ENCODE results near the gene PDCD6IP. TPM values are rescaled to one million over a fixed set of nuclear protein-coding genes. Genes with fewer than 3 reads are reported as not detected.

PDCD6IP gene
- total and polyA plus RNA-seq, 2 of the 13 experiments (the other 11 are each of a cell fraction or from before 2014, with no cell fraction given), result 62.5 to 85.6 TPM

- Histone ChIP-seq H3K9ac (ENCODE audit: insufficient read depth, low read depth, low read length) (no peak overlapping the region), H3K9me3 (ENCODE audit: low read length) (peaks cover 14% of the 10 kb centered on the region; the same call in 1 of the 2 replicates), H3K4me2 (ENCODE audit: low read depth, low read length) (no peak overlapping the region), H3K4me1 (ENCODE audit: insufficient read depth, low read length) (peaks cover 11% of the 10 kb centered on the region), H3K36me3 (replicated peaks in 1 of 2; ENCODE audit: control insufficient read depth in 1 of 2, insufficient read depth in 2 of 2, low read length in 2 of 2) (no peaks in the 10 kb centered on the region), H3K79me2 (ENCODE audit: insufficient read depth, low read length) (no peaks in the 10 kb centered on the region), H2AFZ (ENCODE audit: low read length) (no peak overlapping the region), H3K4me3 (replicated peaks in 1 of 3; ENCODE audit: insufficient read depth in 1 of 3, low read depth in 2 of 3, low read length in 3 of 3) (no peak overlapping the region), H4K20me1 (ENCODE audit: insufficient read depth, low read length) (no peaks in the 10 kb centered on the region), H3K27ac (ENCODE audit: extremely low read length, insufficient read depth, low read length) (no peak overlapping the region), H3K27me3 (ENCODE audit: control insufficient read depth in 1 of 2, insufficient read depth in 2 of 2, low read length in 2 of 2) (no peaks in the 10 kb centered on the region)
- intact Hi-C loops (cut with micrococcal nuclease; ENCODE audit: unreplicated experiment) (no loop called here), in situ Hi-C loops (cut with HindIII; ENCODE audit: extremely low pct_ligation_motif_present, low pct_unique_long_range_greater_than_20kb) (no loop called here)
- ATAC-seq (no peak), FAIRE-seq (no peak), DNase-seq (ENCODE audit: low spot score) (no peak)
- CTCF ChIA-PET (ENCODE audit: low intra/inter-chr PET ratio, low total read pairs), result no interaction called here
- no TSS peak for BruUV-seq (replicated peaks)
- WGBS (ENCODE audit: low lambda C conversion rate), result 26% methylated on average over 2 of the region's 2 CpGs
- POLR2A ChIA-PET, result no interaction called here
- TF ChIP-seq ATAD3A (CRISPR knock-in tag; IDR thresholded peaks at IDR 0.05), result no peak
- TF ChIP-seq, protein P1, sequence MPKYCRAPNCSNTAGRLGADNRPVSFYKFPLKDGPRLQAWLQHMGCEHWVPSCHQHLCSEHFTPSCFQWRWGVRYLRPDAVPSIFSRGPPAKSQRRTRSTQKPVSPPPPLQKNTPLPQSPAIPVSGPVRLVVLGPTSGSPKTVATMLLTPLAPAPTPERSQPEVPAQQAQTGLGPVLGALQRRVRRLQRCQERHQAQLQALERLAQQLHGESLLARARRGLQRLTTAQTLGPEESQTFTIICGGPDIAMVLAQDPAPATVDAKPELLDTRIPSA (CRISPR knock-in tag; IDR thresholded peaks at IDR 0.05; ENCODE audit: borderline replicate concordance), result no peak
- TF ChIP-seq FOXA3 (CRISPR knock-in tag; IDR thresholded peaks at IDR 0.05), result no peak
- TF ChIP-seq NFRKB (IDR thresholded peaks at IDR 0.05), result no peak
- TF ChIP-seq, protein P2, sequence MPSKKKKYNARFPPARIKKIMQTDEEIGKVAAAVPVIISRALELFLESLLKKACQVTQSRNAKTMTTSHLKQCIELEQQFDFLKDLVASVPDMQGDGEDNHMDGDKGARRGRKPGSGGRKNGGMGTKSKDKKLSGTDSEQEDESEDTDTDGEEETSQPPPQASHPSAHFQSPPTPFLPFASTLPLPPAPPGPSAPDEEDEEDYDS (CRISPR knock-in tag; IDR thresholded peaks at IDR 0.05), result no peak
- TF ChIP-seq ZNF414 (CRISPR knock-in tag; IDR thresholded peaks at IDR 0.05), result no peak
- no peak for TF ChIP-seq IRX3 (CRISPR knock-in tag; IDR thresholded peaks at IDR 0.05; ENCODE audit: borderline replicate concordance, low read depth)
- TF ChIP-seq ZNF318 (CRISPR knock-in tag; IDR thresholded peaks at IDR 0.05), result no peak
- no peak for TF ChIP-seq ZNF335 (CRISPR knock-in tag; IDR thresholded peaks at IDR 0.05)
- TF ChIP-seq SMAD1 (CRISPR knock-in tag; IDR thresholded peaks at IDR 0.05; ENCODE audit: borderline replicate concordance, low read depth), result no peak
- TF ChIP-seq NR2C2 (CRISPR knock-in tag; IDR thresholded peaks at IDR 0.05; ENCODE audit: borderline replicate concordance), result no peak
- TF ChIP-seq JUND (CRISPR knock-in tag; IDR thresholded peaks at IDR 0.05), result no peak
- no peak for TF ChIP-seq KAT2B (IDR thresholded peaks at IDR 0.05; ENCODE audit: borderline replicate concordance, low read depth, low read length)
- TF ChIP-seq, protein P3, sequence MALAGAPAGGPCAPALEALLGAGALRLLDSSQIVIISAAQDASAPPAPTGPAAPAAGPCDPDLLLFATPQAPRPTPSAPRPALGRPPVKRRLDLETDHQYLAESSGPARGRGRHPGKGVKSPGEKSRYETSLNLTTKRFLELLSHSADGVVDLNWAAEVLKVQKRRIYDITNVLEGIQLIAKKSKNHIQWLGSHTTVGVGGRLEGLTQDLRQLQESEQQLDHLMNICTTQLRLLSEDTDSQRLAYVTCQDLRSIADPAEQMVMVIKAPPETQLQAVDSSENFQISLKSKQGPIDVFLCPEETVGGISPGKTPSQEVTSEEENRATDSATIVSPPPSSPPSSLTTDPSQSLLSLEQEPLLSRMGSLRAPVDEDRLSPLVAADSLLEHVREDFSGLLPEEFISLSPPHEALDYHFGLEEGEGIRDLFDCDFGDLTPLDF (CRISPR knock-in tag; IDR thresholded peaks at IDR 0.05), result no peak
- no peak for TF ChIP-seq MXD4 (CRISPR knock-in tag; IDR thresholded peaks at IDR 0.05)
Measured at GRCh38 chr3:33751336-33751735, 47.1 kb upstream of the PDCD6IP start.
